Fibroblast of villous mesenchyme (primary cell): ENCODE results near the gene DAP. TPM values are rescaled to one million over a fixed set of nuclear protein-coding genes. Genes with fewer than 3 reads are reported as not detected.

Source experiments
- DNase-seq: peaks from one replicate; pipeline ENCODE4 v3.0.0-alpha.2; 2010; ENCODE audit warnings: low read depth
- H3K4me3 ChIP-seq: 2 replicates; pipeline ENCODE4 v1.5.1; 2011; ENCODE audit warnings: low read depth, mild to moderate bottlenecking, low read length
- CTCF ChIP-seq: IDR thresholded peaks from 2 replicates; pipeline ENCODE4 v1.5.1; 2012; ENCODE audit warnings: low read depth, mild to moderate bottlenecking, low read length; ENCODE audit not compliant: insufficient read depth
- total RNA-seq: library from RNA; depleted of rRNA; stranded (reverse); fragments of >200 nt; gene quantifications from 2 replicates; pipeline ENCODE4 v1.2.3, GENCODE V29; 2012

DAP gene
- total RNA-seq, 1 donor: 43.2 TPM

GRCh38 chr5:10712574-10713366, 48.3 kb downstream of the DAP start:
- H3K4me3 ChIP-seq: no peak overlapping the region
- no peak for TF ChIP-seq CTCF
- no peak for DNase-seq

GRCh38 chr5:10711562-10711961, 49.5 kb downstream of the DAP start:
- DNase-seq: no peak
- H3K4me3 ChIP-seq: no peak overlapping the region
- TF ChIP-seq CTCF: no peak

GRCh38 chr5:10710513-10711128, 50.4 kb downstream of the DAP start:
- no peak overlapping the region for H3K4me3 ChIP-seq
- no peak for DNase-seq
- TF ChIP-seq CTCF: no peak

- no peak for DNase-seq
- TF ChIP-seq CTCF: no peak
- no peak overlapping the region for H3K4me3 ChIP-seq
These were observed 51.1 kb downstream of the DAP start for GRCh38 chr5:10709933-10710332.

- no peak overlapping the region for H3K4me3 ChIP-seq
- DNase-seq: no peak
- no peak for TF ChIP-seq CTCF
These were observed 51.6 kb downstream of the DAP start for GRCh38 chr5:10709409-10709808.

- no peak for DNase-seq
- TF ChIP-seq CTCF: no peak
- no peak overlapping the region for H3K4me3 ChIP-seq
These were observed 52.7 kb downstream of the DAP start for GRCh38 chr5:10708189-10708944.
